NCI-H2081 treated with DMSO at 0.1 percent for 48 hours (cell line): ENCODE results near the gene HSPB9.

ENCODE experiments used
- DNase-seq: peaks from one replicate; lab custom pipeline; 2025; lab: John Stamatoyannopoulos, UW

The HSPB9 gene

DNA sequence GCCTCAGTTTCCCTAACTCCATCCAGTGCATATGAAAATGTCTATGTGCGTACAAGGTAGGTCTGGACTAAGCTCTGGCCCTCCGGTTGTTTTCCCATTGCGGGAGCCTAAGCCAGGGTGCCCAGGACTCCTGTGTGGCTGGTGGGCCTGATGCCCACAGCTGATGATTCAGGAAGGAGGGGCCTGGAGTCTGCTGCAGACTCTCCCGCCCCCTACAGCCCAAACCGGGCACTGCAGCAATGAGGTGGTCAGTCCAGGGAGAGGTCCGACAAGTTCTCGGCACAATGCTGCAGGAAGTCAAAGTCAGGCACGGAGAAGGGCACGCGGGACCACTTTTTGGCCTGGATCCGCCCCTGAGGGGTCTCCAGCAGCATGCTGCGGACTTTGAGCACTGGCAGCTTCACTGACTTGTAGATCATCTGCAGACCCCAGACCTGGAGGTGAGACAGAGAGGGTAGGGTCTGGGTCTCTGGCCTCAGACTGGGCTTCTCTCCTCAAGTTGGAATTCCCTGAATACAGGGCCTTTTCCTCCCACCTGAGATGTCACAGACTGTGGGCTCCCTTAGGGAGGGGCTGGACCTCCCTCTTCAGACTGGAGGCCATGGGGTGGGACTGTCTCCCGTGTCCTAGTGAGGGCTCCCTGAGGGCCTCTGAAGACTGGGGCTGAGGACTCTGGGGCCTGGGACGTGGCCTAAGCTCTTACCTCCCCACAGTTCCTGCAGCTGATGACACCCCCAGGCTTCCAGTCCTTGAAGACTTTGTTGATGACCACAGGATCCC is 20.9 kb upstream of the HSPB9 start:
- DNase-seq, result no peak

DNA sequence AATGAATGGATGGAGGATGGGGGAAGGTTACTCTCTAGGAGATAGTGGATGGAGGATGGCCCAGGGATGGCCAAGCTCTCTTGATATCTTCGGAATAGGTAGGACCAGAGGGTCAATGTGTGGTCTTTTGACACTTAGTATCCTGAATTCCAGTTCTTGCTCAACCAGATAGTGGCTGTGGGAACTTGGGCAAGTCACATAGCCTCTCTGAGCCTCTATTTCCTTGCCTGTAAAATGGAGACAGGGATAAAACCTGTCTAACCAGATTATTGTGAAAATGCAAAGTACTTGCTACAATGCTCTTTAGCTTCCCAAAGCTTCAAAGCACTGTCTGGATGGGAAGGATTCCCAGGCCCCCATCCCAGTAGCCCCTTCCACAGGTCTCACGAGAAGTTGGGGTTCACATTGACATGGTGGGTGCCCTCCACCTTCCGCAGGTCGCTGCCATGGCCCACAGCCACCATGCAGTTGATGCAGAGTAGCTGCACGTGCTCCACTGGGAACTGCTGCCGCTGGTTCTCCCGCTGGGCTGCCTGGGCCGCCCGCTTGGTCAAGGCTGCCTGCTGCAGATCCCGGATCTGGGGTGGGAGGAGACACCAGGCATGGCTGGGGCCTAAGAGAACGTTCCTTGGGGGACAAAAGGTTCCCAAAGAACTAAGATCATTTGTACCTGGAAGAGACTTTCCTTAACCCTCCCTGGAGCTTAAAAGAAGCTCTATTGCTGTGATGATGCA is 19.2 kb upstream of the HSPB9 start:
- DNase-seq, result no peak

- DNase-seq, result no peak
Observed at GRCh38 chr17:42104264-42104663, 18.3 kb upstream of the HSPB9 start.

DNA sequence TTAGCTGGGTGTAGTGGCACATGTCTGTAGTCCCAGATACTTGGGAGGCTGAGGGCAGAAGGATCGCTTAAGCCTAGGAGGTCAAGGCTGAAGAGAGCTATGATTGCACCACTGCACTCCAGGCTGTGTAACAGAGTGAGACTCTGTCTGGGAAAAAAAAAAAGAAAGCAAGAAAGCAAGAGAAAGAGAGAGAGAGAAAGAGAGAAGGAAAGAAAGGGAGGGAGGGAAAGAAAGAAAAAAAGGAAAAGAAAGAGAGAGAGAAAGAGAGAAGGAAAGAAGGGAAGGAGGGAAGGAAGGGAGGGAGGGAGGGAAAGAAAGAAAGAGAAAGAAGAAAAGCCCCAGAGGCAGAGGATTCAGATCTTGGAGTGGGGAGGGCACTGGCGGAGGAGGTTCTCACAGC is 16.6 kb upstream of the HSPB9 start:
- no peak for DNase-seq

DNA sequence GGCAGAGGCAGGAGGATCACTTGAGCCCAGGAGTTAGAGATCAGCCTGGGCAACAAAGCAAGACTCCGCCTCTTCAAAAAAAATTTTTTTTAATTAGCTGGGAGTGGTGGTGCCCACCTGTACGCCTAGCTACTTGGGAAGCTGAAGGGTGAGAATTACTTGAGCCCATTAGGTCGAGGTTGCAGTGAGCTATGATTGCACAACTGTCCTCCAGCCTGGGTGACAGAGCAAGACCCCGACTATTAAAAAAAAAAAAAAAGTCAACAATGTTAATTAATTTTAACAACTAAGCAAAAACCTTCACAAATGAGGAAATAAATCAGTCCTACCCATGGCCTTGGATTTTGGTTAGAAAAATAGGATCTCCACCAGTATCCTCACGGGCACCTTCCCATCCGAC is 15.5 kb upstream of the HSPB9 start:
- no peak for DNase-seq

- peak; percentile 87 for DNase-seq
Observed at GRCh38 chr17:42107597-42108576, 14.7 kb upstream of the HSPB9 start.

GRCh38 chr17:42109086-42109485 is 13.5 kb upstream of the HSPB9 start:
- DNase-seq, result no peak

GRCh38 chr17:42110301-42111264 is 12.0 kb upstream of the HSPB9 start:
- no peak for DNase-seq

DNA sequence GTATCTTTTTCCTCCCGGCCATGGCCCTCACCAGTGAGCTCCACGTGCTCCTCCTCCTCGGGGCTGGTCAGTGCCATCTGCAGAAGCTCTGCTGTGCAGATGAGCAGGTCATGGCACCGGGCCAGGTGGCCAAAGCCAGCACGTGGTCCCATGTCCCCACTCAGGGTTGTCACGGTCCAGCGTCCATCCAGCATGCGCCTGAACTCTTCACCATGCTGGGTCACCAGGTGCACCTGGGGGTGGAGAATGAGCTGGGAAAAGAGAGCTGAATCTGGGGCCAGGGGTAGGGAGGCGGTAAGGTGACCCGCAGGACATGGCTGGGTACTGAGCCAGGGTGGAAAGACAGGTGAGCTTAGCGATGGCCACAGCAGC is 11.4 kb upstream of the HSPB9 start:
- DNase-seq, result no peak

DNA sequence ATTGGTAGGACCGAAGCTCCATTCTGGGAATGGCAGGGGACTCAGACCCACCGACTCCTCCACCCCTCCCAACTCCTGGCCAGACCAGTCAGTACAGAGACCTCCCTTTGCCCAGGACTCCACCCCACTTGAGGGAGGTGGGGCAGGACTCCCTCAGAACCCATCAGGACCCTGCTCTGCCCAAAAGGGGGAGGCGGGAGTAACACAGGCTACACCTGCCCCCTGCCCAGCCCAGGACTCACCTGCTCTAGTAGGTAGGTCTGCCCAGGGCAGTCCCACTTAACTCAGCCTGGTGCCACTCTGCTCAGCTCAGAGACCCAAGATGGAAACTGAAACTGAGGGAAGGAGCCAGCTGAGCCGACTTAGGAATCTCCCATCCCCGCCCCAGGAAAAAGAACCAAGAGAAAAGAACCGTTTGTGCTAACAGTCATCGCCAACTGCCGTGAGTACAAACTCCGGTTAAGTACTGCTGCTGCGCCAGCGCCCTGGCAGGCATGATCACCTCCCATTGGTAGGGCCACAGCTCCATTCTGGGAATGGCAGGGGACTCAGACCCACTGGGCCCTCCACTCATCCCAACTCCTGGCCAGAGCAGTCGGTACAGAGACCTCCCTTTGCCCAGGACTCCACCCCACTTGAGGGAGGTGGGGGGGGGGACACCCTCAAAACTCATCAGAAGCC is 10.6 kb upstream of the HSPB9 start:
- DNase-seq, result no peak

DNA sequence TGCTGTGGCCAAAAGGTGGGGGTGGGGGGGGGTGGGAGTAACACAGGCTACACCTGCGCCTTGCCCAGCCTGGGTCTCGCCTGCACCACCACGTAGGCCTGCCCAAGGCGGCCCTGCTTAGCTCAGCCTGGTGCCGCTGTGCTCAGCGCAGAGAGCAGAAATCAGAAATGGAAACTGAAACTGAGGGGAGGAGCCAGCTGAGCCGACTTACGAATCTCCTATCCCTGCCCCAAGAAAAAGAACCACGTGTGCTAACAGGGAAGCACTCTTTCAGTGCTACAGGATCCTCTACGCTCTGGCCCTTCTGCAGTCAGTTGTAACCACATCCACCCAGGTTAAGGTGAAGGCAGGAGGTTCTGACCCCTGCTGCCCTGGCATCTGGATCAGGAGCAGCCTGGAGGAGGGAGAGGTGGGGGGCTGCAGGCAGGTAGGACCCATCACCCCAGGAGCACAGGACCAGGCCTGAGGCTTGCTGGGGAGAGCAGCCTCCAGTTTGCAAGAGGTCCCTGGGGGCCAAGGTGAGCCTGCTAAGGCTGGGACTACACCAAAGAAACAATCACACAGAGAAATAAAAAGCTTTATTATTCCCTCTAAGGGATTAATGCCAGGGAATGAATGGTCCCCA is 9.9 kb upstream of the HSPB9 start, which contains the start of gene DHX58:
Gene DHX58, minus strand, starts transcription at position 163 of the 625 bp plus-strand sequence. CDS start 822 bp downstream, outside the sequence.
- no peak for DNase-seq

- DNase-seq, result no peak
Observed at GRCh38 chr17:42113293-42114069, 9.1 kb upstream of the HSPB9 start.

GRCh38 chr17:42114118-42114517 is 8.5 kb upstream of the HSPB9 start:
- no peak for DNase-seq

DNA sequence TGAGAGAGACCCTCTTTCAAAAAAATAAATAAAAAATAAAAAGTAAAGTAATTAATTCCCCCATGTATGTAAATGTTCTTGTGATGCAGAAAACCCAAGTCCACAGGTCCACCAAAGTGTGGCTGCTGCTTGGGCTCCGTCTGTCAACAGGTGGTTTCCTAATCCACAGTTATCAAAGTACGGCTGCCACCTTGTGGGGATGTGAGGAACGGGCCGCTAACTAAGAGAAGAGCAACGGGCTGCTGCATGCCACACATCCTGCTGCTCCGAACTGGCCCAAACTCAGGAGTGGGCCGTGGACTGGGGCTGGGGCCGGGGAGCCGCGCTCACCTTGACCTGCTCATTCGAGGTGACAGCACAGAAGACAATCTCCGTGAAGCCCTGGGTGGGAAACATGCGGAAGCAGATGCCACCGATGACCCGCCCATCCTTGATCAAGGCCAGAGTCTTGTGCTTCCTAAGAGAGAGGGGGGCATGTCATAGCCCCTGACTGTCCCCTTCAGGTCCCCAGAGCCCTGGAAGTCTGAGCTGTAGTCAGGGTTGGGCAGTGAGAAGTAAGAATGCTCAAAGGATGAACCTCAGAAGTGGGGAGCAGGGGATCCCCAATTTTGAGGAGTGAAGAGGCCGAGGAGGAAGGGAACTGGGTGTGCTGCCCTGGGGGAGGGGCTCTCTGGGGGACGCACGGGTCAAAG is 5.8 kb upstream of the HSPB9 start:
- no peak for DNase-seq

GRCh38 chr17:42117397-42118125 is 5.0 kb upstream of the HSPB9 start:
- DNase-seq, result no peak

GRCh38 chr17:42118126-42118510 is 4.5 kb upstream of the HSPB9 start:
- DNase-seq, result no peak

GRCh38 chr17:42118545-42118944 is 4.1 kb upstream of the HSPB9 start:
- DNase-seq, result no peak

- no peak for DNase-seq
Observed at GRCh38 chr17:42119301-42119700, 3.3 kb upstream of the HSPB9 start.
